22Rv1 (cell line): ENCODE measurements around the gene RIC3.

ENCODE experiments used
- H3K27ac ChIP-seq: fragments of 450-650 bp; 2 replicates; pipeline ENCODE4 v1.5.1; 2017
- ZFX ChIP-seq: fragments of 450-650 bp; IDR thresholded peaks from 2 replicates; pipeline ENCODE4 v1.6.1; 2017; ENCODE audit warnings: antibody characterized with exemption, borderline replicate concordance
- TF ChIP-seq, protein P1 (sequence below): fragments of 450-650 bp; IDR thresholded peaks from 2 replicates; pipeline ENCODE4 v1.5.1; 2017; ENCODE audit warnings: mild to moderate bottlenecking

Gene RIC3

DNA sequence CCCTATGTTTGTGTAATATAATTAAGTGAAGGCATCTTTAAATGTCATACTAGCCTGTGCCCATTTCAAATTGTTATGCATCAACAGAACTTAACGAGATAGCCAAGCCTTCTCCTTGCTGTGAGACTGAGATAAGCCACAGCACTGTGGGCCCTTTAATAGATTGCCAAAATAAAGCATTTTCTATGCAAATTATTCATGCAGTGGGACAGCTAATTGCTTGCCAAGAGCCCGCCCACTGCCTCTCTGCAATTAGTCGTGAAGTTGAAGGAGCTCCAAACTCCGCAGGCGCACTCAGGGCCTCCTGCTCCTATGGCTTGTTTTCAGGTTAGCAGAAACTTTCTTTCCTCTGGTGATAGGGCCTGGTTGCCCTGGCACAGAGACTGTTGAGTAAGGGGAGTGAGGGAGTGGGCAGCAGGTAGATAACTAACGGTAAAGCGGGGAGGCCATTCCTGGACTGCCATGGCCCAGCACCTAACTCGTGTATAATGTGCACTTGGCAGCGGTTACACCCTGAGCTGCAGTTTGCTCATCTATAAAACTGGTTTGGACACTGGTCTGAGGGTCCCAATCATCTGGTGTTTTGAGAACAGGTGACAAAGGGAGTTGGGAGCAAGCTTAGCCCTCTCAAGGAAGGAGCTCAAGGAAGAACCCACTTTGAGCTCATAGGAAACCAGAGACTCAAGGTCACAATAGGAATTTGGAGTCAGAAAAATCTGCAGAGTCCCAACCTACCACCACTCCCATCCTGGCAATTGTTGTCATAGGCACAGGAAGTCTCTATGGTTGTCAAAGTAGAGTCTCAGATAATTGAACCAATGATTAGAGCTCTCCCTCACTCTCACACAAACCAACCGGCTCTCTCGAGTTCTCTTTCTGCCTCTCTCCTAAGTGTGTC lies 33.9 kb upstream of the RIC3 start:
- no peak overlapping the region for H3K27ac ChIP-seq
- TF ChIP-seq ZFX: no peak
- TF ChIP-seq, protein P1, sequence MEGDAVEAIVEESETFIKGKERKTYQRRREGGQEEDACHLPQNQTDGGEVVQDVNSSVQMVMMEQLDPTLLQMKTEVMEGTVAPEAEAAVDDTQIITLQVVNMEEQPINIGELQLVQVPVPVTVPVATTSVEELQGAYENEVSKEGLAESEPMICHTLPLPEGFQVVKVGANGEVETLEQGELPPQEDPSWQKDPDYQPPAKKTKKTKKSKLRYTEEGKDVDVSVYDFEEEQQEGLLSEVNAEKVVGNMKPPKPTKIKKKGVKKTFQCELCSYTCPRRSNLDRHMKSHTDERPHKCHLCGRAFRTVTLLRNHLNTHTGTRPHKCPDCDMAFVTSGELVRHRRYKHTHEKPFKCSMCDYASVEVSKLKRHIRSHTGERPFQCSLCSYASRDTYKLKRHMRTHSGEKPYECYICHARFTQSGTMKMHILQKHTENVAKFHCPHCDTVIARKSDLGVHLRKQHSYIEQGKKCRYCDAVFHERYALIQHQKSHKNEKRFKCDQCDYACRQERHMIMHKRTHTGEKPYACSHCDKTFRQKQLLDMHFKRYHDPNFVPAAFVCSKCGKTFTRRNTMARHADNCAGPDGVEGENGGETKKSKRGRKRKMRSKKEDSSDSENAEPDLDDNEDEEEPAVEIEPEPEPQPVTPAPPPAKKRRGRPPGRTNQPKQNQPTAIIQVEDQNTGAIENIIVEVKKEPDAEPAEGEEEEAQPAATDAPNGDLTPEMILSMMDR: no peak

DNA sequence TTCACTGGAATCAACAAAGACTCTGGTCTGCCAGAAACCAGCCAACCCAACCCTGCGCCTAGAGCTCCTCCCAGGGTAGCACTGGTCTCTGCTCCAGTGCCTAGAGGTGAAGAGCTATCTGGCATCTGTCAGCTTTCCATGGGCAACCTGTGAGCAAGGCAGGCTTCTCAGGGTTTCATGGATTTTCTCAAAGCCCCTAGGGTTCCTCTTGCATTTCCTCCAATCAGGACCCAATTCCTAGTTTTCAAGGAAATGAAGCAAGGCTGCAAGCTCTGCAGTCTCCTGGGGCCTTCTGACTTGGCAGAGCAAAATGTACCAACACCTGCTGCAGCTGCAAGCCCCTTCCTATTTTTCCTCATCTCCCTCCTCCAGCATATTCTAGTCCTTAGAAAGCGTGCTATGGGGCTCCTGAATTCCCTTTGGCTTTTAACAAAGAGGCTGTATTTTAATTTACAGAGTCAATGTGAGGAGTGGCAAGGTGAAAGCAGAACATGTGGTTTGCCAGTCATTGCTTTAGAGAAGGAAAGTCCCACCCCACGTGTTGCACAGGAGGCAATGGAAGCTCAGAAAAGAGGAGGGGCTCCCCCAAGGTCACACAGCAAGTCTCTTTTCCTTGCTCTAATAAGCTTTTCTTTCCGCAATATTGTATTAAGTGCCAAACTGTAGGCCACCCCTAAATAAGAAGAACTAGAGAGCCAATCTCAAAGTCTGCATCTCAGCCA lies 33.0 kb upstream of the RIC3 start:
- H3K27ac ChIP-seq: no peak overlapping the region
- no peak for TF ChIP-seq ZFX
- TF ChIP-seq, protein P1: no peak

DNA sequence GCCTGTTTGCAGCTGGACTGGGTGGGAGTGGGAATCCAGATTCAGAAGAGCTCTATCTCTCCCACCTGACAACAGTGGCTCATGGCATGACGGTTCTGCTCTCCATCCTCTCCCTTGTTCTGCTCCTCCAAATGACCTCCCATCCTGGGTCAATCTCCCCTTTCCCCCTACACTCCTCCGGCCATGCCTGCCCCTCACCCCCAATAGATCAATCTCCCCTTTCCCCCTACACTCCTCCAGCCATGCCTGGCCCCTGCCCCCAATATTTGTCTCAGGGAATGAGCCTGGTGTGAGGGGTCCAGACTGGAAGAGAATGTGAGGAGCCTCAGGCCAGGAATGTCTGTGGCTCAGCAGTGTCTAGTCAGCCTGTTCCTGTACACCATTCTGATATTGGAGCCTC lies 30.9 kb upstream of the RIC3 start:
- TF ChIP-seq ZFX: no peak
- no peak overlapping the region for H3K27ac ChIP-seq

DNA sequence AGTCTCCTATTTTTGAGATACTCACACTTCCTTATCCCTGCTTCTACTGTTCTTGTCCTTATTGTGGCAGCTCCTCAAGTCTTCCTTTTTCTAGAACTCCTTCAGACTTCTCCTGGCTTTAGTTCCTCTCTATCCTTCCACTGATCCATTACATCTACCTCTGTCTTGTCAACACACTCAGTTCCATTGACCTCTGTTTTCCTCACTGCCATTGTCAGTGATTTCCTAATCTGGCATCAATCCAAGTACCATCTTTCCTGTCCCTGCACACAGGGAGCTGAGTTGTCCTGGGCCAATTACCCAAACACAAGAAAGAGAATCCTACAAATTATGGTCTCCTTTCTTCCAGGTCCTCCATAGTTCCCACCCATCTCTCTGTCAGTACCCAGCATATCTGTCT lies 27.9 kb upstream of the RIC3 start:
- H3K27ac ChIP-seq: no peak overlapping the region
- no peak for TF ChIP-seq ZFX
- TF ChIP-seq, protein P1: no peak

DNA sequence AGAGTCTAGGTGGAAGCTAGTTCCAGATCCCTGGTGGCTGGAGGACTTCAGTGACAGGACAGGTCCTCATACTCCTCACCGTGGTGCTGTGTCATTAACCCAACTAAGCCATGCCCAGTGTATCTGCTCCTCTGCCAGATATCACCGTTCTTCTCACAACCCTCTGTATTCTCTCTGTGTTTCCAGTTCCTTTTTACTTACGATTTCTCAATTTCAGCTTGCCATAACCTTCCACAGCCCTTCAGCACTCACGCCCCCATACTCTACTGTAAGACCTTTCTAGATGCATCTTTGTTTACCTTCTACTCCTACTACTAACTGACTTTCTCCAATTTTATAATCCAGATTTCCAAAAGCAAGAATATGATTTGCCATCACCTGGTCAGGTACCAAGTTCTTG lies 26.1 kb upstream of the RIC3 start:
- TF ChIP-seq ZFX: no peak
- TF ChIP-seq, protein P1: no peak
- no peak overlapping the region for H3K27ac ChIP-seq

DNA sequence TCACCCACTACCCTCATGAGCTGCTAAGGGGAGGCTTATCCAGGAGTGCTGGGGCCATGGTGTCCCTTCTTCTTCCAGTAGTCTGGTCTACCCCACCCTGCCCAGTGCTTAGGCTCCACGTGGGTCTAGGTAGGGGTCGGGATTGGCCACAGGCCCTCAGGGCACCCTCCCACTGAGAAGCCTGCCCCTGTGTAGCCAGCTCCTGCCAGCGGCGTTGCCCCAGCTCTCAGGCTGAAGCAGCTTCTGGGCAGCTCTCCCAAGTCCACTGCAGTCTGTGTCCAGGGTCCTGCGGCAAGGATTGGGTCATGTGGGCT lies 24.0 kb upstream of the RIC3 start:
- TF ChIP-seq ZFX: no peak
- TF ChIP-seq, protein P1: peak; percentile 62
- H3K27ac ChIP-seq: no peak overlapping the region

DNA sequence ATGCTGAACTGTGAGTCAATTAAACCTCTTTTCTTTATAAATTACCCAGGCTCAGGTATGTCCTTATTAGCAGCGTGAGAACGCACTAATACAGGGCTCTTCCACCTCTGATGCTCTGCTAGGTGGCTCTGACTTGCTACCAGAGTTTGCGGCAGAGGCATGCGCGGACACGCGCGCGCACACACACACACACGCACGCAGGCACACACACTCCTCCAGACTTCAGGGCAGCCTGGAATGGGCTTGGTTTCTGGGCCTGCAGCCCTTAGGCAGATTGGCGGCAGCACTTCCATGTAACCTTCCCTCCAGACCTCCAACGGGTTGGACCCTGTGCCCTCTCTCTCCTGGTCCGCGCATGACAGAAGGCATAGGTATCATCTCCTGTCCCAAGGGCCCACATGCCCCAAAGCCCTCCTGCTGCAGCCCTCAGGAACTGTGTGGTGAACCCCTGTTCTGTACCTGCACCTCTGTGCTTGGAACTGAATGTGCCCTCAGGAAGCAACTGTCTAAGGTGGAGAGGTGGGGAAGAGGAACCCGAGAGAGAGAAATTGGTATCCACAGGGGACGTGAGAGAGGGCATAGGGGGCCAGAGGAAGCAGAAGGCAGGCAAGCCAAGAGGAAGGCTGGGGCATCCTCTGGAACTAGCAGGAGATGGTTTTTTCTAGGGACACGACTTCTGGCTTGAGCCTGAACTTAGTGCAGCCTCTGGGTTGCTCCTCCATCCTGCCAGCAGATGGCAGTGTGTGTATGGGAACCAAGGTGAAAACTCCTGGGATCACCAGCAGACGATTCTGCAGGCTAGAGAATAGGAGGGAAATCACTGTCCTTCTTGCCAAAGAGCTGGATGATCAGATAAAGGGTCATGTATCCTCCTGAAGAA lies 23.4 kb upstream of the RIC3 start:
- H3K27ac ChIP-seq: no peak overlapping the region
- TF ChIP-seq, protein P1: peak; percentile 90
- TF ChIP-seq ZFX: no peak
